ENCODE results near the gene HNRNPM.

DNA sequence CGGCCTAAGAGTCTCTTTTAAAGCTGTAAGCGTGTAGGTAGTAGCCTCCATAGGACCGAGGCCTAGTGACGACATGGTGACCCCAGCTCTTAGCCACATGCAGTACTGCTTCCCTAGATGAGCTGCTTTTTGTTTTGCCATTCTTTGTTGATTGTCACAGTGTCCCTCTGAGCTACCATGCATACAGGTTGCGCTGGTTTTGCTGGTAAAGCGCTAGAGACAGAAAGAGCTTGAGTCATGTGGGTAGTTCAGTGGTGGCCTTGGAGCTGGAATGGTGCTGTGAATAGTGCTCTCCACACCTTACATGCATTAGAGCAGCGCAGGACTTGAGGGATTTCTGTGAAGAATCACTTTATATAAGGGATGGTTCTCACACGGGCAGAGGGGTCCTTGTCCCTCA is 5.1 kb downstream of the HNRNPM start:
- no peak for TF ChIP-seq PPARA (CRISPR knock-in tag; IDR thresholded peaks at IDR 0.05; ENCODE audit: borderline replicate concordance)
- TF ChIP-seq, protein P1, sequence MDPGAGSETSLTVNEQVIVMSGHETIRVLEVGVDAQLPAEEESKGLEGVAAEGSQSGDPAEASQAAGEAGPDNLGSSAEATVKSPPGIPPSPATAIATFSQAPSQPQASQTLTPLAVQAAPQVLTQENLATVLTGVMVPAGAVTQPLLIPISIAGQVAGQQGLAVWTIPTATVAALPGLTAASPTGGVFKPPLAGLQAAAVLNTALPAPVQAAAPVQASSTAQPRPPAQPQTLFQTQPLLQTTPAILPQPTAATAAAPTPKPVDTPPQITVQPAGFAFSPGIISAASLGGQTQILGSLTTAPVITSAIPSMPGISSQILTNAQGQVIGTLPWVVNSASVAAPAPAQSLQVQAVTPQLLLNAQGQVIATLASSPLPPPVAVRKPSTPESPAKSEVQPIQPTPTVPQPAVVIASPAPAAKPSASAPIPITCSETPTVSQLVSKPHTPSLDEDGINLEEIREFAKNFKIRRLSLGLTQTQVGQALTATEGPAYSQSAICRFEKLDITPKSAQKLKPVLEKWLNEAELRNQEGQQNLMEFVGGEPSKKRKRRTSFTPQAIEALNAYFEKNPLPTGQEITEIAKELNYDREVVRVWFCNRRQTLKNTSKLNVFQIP (CRISPR knock-in tag; IDR thresholded peaks at IDR 0.05; ENCODE audit: borderline replicate concordance, low read depth): no peak
- no peak for TF ChIP-seq BACH2 (CRISPR knock-in tag; IDR thresholded peaks at IDR 0.05; ENCODE audit: borderline replicate concordance)
- TF ChIP-seq, protein P2, sequence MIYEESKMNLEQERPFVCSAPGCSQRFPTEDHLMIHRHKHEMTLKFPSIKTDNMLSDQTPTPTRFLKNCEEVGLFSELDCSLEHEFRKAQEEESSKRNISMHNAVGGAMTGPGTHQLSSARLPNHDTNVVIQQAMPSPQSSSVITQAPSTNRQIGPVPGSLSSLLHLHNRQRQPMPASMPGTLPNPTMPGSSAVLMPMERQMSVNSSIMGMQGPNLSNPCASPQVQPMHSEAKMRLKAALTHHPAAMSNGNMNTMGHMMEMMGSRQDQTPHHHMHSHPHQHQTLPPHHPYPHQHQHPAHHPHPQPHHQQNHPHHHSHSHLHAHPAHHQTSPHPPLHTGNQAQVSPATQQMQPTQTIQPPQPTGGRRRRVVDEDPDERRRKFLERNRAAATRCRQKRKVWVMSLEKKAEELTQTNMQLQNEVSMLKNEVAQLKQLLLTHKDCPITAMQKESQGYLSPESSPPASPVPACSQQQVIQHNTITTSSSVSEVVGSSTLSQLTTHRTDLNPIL (CRISPR knock-in tag; IDR thresholded peaks at IDR 0.05; ENCODE audit: low read depth): no peak
- TF ChIP-seq SNAI2 (CRISPR knock-in tag; IDR thresholded peaks at IDR 0.05): no peak
- TF ChIP-seq CSDC2 (CRISPR knock-in tag; IDR thresholded peaks at IDR 0.05): no peak
- no peak for TF ChIP-seq PATZ1 (CRISPR knock-in tag; IDR thresholded peaks at IDR 0.05; ENCODE audit: borderline replicate concordance)
- no peak for TF ChIP-seq TOX (CRISPR knock-in tag; IDR thresholded peaks at IDR 0.05; ENCODE audit: borderline replicate concordance)
- TF ChIP-seq ESRRG (CRISPR knock-in tag; IDR thresholded peaks at IDR 0.05): no peak
- no peak for TF ChIP-seq ZFP3 (CRISPR knock-in tag; IDR thresholded peaks at IDR 0.05)
- TF ChIP-seq ZNF565 (CRISPR knock-in tag; conservative IDR thresholded peaks at IDR 0.05; ENCODE audit: low read depth): no peak
- no peak for TF ChIP-seq RARB (CRISPR knock-in tag; IDR thresholded peaks at IDR 0.05)
- no peak for TF ChIP-seq ARNTL (CRISPR knock-in tag; IDR thresholded peaks at IDR 0.05; ENCODE audit: borderline replicate concordance, low read depth)
- no peak for TF ChIP-seq TCF4 (CRISPR knock-in tag; IDR thresholded peaks at IDR 0.05; ENCODE audit: borderline replicate concordance)

All from SK-N-SH treated with all-trans-retinoic acid at 6 μM for 48 hours (cell line).